Measurements from ENCODE around the gene LSG1. TPM values are rescaled to one million over a fixed set of nuclear protein-coding genes. Genes with fewer than 3 reads are reported as not detected.

Gene LSG1
- total RNA-seq, 1 experiment from 2014 or later: 63.1 TPM

DNA sequence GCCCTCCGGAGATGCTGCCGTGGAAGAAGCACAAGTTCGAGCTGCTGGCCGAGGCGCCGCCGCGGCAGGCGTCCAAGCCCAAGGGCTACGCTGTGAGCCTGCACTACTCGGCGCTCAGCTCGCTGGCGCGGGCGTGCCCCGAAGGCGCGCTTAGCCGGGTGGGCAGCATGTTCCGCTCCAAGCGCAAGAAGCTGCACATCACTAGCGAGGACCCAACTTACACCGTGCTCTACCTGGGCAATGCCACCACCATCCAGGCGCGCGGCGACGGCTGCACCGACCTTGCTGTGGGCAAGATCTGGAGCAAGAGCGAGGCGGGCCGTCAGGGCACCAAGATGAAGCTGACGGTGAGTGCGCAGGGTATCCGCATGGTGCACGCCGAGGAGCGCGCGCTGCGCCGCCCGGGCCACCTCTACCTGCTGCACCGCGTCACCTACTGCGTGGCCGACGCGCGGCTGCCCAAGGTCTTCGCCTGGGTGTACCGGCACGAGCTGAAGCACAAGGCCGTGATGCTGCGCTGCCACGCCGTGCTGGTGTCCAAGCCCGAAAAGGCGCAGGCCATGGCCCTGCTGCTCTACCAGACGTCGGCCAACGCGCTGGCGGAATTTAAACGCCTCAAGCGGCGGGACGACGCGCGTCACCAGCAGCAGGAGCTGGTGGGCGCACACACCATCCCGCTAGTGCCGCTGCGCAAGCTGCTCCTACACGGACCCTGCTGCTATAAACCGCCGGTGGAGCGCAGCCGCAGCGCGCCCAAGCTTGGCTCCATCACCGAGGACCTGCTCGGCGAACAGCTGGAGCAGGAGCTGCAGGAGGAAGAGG, 15.0 kb upstream of the LSG1 start:
- DNase-seq (ENCODE audit: low read depth): peak; percentile 51

DNA sequence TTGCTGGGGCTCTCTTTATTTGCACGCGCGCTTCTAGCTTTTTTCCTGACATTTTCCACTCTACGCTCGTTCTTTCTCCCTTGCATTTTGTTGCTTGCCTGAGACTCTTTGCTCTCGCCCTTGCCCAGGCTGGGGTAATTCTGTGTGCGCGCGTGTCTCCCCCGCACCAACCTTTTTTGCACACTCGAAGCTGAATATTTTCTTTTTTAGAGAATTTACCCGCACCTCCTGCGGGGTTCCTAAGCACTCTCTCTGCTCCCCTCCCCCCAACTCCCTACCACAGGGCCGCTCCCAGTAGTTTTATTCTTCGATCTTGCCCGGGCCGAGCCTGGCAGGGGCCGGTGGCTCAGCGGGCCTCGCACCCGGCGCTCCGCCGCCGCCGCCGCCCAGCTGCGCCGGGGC, 14.4 kb upstream of the LSG1 start:
- no peak for DNase-seq (ENCODE audit: low read depth)

DNA sequence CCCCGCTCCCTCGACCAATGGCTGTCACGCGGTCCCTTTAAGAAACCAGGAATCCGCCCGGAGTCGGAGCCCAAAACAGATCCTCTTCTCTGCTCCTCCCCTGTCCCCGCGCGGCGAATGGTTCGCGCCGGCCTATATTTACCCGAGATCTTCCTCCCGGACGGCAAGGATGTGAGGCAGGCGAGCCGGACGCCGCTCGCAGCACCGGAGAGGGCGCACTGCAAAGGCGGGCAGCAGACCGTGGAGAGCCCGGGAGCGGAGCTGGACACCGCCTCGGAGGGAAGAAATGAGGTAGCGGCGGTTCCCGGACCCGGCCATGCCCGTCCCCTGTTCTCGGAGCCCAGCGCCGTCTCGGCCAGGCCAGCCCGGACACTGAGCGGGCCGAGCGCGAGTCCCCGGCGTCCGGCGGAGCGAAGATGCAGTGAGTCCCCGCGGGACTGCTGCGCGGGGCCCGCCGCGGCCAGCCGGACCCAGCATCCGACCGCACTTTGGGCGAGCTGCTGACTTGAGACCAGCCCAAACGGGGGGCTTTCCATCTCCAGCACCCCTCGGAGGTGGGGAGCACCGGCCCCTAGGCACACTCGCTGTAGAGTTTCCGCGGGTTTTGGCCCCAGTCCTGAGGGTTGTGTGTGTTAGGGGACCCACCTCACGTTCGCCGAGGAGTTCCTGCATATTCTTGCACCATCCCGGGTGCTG, 13.9 kb upstream of the LSG1 start, which contains the start of gene FAM43A:
Gene FAM43A (plus strand): TSS at position 166 of the 696 bp plus-strand sequence. CDS start 944 bp downstream, outside the sequence.
- DNase-seq (ENCODE audit: low read depth): peak; percentile 96

DNA sequence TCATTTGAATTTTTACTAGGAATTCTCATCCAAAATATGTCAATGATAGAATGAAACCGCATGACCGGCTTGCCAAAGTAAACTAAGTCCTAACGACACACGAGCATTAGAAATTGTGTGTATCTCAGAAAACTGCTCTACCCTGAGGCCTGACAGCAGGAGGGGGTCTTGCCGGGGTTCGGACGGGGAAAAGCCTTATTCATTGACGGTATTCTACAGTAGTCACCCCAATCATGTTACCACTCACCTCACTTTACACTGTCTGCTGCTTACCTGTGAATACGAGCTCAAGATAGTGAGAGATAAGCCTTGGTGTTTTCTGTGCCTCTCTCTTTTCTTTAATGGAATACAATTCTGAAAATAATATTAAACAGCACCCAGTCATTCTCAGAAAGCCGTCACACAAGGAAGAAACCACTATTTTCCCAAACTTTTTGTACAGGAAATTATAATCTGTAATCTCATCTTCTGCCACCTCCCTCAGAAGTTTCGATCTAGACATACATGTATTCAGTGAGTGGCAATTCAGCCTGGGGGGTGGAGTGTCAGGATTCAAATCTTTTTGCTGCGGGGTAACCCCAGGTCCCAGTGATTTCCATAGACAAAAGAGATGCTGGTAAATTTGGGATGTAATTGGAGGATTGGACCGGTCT, 13.2 kb upstream of the LSG1 start:
- no peak for DNase-seq (ENCODE audit: low read depth)

DNA sequence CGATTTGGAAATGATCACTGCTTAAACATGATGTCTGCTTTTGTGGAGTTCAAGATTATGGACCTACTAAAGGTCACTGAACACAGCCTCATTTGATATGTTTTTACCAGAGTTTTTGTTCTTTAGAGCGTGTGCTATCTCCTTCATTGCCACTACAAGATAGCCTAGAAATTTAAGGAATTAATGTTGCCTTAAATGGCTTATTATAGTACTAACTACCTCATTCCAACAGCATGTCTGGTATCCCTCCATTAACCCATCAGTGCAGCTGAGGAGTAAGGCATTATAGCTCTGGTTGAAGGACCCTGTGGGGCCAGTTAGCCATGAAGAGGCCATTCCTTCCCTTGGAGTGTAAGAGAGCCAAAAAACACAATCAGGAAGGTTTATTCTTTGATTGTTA, 11.4 kb upstream of the LSG1 start:
- DNase-seq (ENCODE audit: low read depth): no peak

DNA sequence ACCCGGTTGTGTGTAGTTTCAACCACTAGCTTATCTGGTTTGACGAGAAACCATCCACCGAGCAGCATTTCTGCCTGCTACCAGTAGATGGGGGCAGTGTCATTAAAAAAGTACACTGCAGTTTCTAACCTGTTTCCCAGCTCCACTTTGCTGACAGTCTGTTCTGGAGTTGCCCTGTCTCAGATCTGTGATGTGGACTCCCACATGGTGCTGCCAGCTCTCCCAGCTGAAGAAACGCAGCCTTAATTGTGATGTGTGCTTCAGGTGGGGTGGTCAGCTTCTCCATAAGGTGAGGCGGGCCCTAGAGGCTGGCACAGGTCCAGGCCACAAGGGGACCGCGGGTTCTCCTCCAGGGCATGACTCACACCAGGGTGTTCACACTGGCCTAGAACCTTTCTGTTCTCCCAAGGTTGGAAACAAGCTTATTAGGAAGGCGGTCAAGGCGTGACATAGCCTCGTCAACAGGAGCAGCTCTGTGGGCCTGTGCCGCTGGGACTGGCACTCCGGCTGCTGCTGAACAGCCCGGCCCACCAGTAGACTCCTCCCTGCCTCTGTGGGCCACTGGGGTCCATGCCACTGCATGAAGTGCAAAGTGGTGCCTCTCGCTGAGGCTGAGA, 10.8 kb upstream of the LSG1 start:
- DNase-seq (ENCODE audit: low read depth): peak; percentile 88

DNA sequence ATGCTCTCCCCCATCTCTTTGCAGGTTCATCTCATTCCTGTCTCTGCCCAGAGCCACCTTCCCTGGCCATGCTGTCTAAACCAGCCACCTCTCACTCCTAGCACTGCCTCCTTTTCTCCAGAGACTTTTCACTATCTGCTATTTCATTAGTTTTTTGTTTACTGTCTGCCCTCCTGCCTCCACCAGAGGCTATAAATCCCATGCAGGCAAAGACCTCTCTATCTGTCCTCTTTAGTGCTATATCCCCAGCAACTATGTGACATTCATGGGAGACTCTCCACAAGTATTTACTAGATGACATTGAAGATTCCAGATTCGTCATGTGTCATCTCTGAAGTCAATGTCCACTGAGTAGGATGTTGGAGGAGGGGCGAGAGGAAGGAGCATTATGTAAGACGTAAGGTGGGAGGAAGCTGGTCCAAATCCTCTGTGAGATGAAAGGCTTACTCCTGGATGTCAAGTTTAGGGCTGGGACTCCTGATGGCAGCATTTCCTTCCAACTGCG, 10.2 kb upstream of the LSG1 start:
- DNase-seq (ENCODE audit: low read depth): no peak

DNA sequence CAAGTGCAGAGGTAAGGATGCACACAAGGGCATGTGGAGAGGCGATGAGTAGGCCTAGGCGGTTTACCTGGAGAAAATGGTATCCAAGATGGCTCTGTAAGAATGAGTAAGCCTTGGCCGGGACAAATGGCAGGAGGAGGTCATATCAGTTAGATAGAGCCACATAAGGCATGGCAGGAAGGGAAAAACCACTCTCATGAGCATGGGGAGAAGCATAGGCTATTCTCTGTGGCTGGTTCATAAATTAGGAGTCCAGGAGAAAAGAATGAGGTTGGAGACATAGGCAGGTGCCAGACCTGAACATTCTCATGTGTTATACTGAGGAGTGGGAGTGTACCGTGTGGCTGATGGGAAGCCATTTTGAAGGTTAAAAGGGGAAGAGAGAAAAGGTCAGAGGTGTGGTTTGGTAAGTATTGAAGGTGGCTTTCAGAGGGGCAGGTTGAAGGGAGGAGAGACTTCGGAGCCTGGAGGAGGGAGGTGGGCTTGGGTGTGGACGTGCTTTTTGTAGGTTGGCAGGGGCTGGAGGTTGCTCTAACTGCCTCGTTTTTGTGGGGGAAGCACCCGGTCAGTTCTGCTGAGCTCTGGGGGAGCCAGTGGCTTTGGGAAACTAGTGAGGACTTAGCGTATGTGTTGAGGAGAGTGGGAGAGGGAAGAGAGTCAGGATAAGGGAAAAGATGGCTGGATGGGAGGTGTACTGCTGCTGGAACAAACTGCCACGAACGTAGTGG, 9.1 kb upstream of the LSG1 start:
- no peak for DNase-seq (ENCODE audit: low read depth)

DNA sequence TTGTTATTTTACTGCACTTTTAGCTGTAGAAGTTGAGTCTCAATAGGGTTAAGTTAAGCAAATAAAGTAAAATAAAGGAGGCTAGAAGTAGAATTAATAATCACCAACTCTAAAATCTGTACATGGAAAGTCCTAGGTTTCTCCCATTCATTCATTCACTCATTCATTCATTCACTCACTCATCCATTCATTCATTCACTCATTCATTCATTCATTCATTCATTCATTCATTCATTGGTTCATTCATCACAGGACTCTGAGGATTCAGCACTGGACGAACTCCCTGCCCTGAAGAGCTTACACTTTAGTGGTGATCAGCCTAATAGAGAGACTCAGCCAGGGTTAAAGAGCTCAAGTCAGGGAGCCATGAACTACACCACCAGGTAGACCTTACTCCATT, 4.5 kb upstream of the LSG1 start:
- no peak for DNase-seq (ENCODE audit: low read depth)

DNA sequence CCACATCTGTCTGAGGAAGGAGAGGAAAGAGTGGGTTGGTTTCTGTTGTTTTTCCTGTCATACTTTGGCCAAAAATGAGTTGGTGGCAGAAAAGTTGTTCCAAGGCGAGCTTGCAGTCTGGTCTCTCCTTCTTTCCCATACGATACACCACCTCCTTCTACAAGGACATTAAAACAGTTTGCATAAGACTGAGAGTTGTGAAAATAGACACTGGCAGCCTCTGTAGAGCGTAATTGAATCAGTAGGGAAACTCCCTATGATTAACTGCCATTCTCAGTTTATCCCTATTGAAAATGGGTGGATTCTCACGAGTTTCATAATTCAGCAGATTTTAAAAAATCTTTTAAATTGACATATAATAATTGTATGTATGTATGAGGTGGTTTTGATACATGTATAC, 3.7 kb upstream of the LSG1 start:
- DNase-seq (ENCODE audit: low read depth): no peak

DNA sequence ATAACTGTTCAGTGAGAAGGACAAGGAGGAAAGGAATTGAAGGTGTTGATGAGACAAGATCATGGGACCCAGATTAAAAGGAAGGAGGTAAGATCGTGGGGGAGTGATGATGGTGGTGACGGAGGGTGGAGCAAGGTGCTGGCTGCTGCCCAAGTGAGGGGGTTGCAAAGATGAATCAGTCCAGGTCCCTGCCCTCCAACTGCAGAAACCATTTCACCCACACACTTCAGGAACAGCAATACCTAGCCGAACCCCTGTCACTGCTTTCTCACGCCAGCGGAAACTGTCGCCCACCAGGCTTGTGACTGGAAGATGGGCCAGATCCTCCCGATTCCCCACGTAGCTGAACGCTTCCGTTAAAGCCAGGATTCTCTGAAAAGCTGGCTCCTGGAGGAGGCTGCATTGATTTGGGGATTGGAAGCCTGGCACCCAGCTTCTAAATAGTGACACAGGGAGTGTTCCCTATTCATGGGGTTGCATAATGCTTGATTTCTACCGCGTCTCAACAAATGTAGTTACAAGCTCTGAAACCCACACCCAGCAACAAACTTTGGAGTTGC, 3.2 kb upstream of the LSG1 start:
- DNase-seq (ENCODE audit: low read depth): no peak

DNA sequence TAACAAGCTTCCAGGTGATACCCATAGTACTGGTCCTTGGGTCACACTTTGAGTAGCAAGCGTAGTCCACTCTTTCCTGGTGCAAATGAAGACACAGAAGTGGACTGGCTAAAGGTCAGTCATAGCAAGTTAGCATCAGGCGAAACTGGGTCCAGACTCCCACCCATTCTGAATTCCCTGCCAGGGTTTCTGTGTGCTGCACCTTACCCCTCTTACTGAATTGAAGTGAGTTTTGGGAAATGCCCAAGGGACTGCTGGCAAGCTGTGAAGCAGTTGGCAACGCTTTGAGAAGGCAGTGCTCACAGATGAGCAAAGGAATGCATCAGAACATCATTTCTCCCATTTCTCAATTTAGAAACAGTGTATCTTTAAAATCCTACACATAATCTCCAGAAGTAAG, 1.8 kb upstream of the LSG1 start:
- DNase-seq (ENCODE audit: low read depth): no peak

DNA sequence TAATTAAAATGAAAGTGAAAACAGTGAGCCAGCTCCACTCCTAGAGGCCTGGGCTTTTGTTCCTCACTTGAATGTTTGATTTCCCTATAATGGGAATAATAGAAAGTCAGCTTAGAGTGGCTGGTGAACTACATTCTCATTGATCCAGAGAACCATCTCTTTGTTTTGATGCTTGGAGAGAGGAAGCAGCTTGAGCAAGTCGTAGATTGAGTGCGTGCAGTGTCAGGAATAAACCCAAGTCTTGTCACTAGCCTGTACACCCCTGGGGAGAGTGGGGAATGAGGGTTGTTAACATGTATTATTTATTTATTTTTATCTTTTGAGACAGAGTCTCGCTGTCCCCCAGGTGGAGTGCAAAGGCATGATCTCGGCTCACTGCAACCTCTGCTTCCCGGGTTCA, 885 bp upstream of the LSG1 start:
- DNase-seq (ENCODE audit: low read depth): no peak

DNA sequence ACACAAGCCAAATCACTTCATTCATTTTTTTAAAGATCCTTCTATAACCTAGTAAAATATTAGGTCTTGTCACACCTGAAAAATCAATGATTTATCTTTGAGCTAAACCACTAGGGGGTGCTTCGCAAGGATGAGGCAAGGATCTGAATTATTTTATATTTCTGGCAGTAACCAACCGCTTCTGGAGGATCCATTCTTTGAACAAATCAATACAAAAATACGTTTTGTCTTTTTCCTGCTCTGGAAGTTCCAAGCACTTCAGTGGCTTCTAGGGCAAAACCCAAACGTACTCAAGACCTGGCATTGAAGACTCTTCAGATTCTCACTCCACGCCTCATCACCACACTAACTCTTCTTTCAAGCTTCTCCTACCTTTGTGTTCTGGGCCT, 486 bp downstream of the LSG1 start:
- peak; percentile 45 for DNase-seq (ENCODE audit: low read depth)

DNA sequence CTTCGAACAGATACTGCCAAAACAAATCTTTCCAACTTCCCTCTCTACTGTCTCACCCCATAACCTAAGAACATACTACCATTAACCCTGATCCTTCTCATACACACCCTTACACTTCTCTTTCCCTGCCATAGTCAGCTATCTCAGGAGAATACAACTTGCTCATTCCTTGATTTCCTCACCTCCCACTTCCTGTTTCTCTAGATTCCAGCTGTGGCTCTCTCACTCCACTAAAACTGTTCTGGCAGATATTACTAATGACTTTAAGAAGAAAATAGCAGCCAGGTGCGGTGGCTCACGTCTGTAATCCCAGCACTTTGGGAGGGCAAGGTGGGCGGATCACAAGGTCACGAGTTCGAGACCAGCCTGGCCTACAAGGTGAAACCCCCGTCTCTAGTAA, 4.6 kb downstream of the LSG1 start:
- DNase-seq (ENCODE audit: low read depth): no peak

DNA sequence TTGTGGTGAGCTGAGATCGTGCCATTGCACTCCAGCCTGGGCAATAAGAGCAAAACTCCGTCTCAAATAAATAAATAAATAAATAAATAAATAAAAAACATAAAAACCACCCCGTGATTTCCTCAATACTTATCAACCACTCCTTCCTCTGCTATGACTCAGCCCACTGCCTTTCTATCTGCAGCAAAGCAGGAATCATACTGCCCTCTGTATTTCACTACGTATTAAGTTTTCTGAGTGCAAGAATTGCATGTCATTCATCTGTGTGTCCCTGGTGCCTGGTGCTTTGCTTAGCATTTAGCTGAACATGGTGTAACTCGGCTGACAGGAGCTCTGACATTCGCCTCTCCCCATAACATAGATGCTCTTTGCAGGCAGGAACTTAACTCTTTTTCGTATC, 7.1 kb downstream of the LSG1 start:
- no peak for DNase-seq (ENCODE audit: low read depth)

DNA sequence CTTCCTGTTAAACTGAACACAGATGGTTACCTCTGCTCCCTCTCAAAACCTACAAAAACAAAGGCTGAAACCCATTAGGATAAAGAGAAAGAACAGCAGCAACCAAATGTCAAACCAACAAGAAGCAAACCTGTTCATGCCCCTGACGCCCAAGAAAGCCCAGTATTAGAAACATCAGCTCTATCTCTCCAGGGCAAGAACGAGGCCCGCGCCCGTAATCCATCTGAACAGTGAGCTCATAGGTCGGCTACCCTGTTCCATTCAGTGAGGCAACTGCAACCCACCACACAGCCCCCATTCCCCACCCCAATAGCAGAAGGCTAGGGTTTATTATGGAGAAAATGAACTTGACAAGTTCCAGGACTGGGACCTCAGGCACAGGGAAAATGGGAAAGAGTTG, 10.0 kb downstream of the LSG1 start:
- no peak for DNase-seq (ENCODE audit: low read depth)

DNA sequence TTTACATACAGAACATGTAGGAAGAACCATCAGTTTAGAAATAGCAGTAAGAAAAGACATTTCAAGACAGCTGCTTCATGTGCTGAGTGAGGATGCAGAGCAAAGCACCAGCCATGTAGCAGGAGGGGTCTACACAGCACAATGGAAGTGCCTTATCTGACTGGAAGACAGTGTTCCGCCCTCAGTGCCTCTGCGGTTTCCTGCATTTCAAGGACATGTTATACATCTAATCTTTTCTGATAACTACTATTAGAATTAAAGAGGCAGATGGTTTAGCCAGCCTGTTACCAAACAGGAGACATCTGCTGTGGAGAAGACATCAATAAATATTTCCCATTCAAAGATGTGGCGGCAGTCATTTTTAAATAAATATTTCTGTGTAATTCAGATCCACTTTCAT, 10.6 kb downstream of the LSG1 start:
- no peak for DNase-seq (ENCODE audit: low read depth)

DNA sequence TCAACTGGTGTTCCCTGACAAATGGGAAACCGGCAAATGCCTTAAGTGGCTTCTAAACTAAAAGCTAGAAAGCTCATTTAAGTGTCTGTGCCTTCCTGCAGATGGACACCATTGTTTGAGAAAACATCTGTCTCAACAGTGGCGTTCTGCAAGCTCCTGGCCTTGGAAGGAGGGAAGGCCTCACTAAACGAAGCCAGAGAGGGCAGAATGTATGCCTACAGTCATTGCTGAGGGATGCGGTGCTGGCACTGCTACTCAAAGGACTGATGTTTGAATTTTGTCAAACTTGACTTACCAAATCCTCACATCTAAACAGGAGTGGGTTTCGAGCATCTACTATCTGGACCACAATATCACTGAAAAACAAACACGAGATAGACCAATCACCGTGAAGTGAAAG, 12.2 kb downstream of the LSG1 start:
- no peak for DNase-seq (ENCODE audit: low read depth)

DNA sequence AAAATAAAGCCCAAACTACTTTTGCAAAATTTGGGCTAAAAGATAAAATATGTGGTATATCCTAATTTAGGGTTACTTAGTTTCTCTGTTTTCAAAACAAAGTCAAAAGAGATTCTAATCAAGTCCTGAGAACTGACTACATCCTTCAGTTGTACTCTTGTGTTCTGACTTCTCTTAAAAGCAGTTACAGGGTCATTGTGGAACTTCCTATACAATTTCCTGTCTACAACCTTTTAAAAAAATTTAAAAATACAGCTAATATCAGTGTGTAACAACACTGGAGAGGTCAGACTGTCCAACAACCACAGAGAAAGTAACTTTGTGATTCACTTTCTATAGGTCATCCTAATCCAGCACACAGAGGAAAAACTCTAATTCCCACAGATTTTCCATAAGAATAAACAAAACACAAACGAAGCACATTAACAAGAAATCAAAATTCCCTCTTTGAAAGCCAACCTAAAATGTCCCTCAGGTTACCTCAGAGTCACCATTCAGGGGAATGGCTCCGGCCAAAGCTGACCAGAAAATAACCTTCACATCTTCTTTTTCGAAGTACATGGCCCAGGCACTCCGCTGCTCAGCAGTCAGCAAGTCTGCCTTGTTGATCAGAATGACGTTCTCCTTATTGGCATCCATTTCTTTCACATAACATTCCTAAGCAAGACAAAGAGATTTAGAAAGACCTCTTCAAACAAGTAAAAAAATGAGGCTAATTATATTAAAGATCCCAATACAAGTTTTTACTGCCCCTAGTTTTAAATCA, 13.3 kb downstream of the LSG1 start:
- DNase-seq (ENCODE audit: low read depth): no peak

Measured in RPMI7951 (cell line).